ENCODE data around the gene CNTN4. TPM values are rescaled to one million over a fixed set of nuclear protein-coding genes. Genes with fewer than 3 reads are reported as not detected.

Gene CNTN4
- polyA plus RNA-seq, 2 donors, result 0.51 to 0.54 TPM

- Histone ChIP-seq H3K27ac (ENCODE audit: low read depth in 2 of 2, low read length in 1 of 2) (no peak overlapping the region), H3K4me1 (ENCODE audit: control insufficient read depth in 2 of 2, insufficient read depth in 2 of 2, low read length in 1 of 2) (no peaks in the 10 kb centered on the region), H3K9me3 (ENCODE audit: control insufficient read depth in 2 of 2, insufficient read depth in 1 of 2, low read depth in 1 of 2, low read length in 1 of 2) (no peaks in the 10 kb centered on the region), H3K36me3 (ENCODE audit: control insufficient read depth in 2 of 2, insufficient read depth in 2 of 2, low read length in 1 of 2) (no peaks in the 10 kb centered on the region), H3K27me3 (ENCODE audit: control insufficient read depth in 1 of 2, insufficient read depth in 2 of 2, low read length in 2 of 2) (no peaks in the 10 kb centered on the region), H3K4me3 (ENCODE audit: low read depth in 1 of 2, low read length in 2 of 2) (no peak overlapping the region)
- 63 to 75% methylated on average over 4 of the region's 4 CpGs for WGBS, 2 donors
Measured at GRCh38 chr3:2236203-2236602, 137.5 kb downstream of the CNTN4 start.

GRCh38 chr3:2244137-2244536, 145.5 kb downstream of the CNTN4 start:
- H3K27ac ChIP-seq (ENCODE audit: low read depth in 2 of 2, low read length in 1 of 2), result no peak overlapping the region
- no peaks in the 10 kb centered on the region for H3K9me3 ChIP-seq (ENCODE audit: control insufficient read depth in 2 of 2, insufficient read depth in 1 of 2, low read depth in 1 of 2, low read length in 1 of 2)
- no peak overlapping the region for H3K4me3 ChIP-seq (ENCODE audit: low read depth in 1 of 2, low read length in 2 of 2)
- no peaks in the 10 kb centered on the region for H3K4me1 ChIP-seq (ENCODE audit: control insufficient read depth in 2 of 2, insufficient read depth in 2 of 2, low read length in 1 of 2)
- no peaks in the 10 kb centered on the region for H3K27me3 ChIP-seq (ENCODE audit: control insufficient read depth in 1 of 2, insufficient read depth in 2 of 2, low read length in 2 of 2)
- no peaks in the 10 kb centered on the region for H3K36me3 ChIP-seq (ENCODE audit: control insufficient read depth in 2 of 2, insufficient read depth in 2 of 2, low read length in 1 of 2)

- Histone ChIP-seq H3K27me3 (ENCODE audit: control insufficient read depth in 1 of 2, insufficient read depth in 2 of 2, low read length in 2 of 2) (no peaks in the 10 kb centered on the region), H3K27ac (ENCODE audit: low read depth in 2 of 2, low read length in 1 of 2) (no peak overlapping the region), H3K36me3 (ENCODE audit: control insufficient read depth in 2 of 2, insufficient read depth in 2 of 2, low read length in 1 of 2) (no peaks in the 10 kb centered on the region), H3K9me3 (ENCODE audit: control insufficient read depth in 2 of 2, insufficient read depth in 1 of 2, low read depth in 1 of 2, low read length in 1 of 2) (no peaks in the 10 kb centered on the region), H3K4me1 (ENCODE audit: control insufficient read depth in 2 of 2, insufficient read depth in 2 of 2, low read length in 1 of 2) (no peaks in the 10 kb centered on the region), H3K4me3 (ENCODE audit: low read depth in 1 of 2, low read length in 2 of 2) (no peak overlapping the region)
- WGBS, 2 donors, result 61% methylated on average over 6 of the region's 6 CpGs
Measured at GRCh38 chr3:2246873-2247648, 148.4 kb downstream of the CNTN4 start.

- Histone ChIP-seq H3K27me3 (ENCODE audit: control insufficient read depth in 1 of 2, insufficient read depth in 2 of 2, low read length in 2 of 2) (no peaks in the 10 kb centered on the region), H3K27ac (ENCODE audit: low read depth in 2 of 2, low read length in 1 of 2) (no peak overlapping the region), H3K4me1 (ENCODE audit: control insufficient read depth in 2 of 2, insufficient read depth in 2 of 2, low read length in 1 of 2) (no peaks in the 10 kb centered on the region), H3K4me3 (ENCODE audit: low read depth in 1 of 2, low read length in 2 of 2) (no peak overlapping the region), H3K36me3 (ENCODE audit: control insufficient read depth in 2 of 2, insufficient read depth in 2 of 2, low read length in 1 of 2) (no peaks in the 10 kb centered on the region), H3K9me3 (ENCODE audit: control insufficient read depth in 2 of 2, insufficient read depth in 1 of 2, low read depth in 1 of 2, low read length in 1 of 2) (no peaks in the 10 kb centered on the region)
- WGBS, 2 donors, result 58 to 67% methylated on average over 4 of the region's 4 CpGs
Measured at GRCh38 chr3:2247831-2248230, 149.2 kb downstream of the CNTN4 start.

- no peaks in the 10 kb centered on the region for H3K36me3 ChIP-seq (ENCODE audit: control insufficient read depth in 2 of 2, insufficient read depth in 2 of 2, low read length in 1 of 2)
- no peak overlapping the region for H3K27ac ChIP-seq (ENCODE audit: low read depth in 2 of 2, low read length in 1 of 2)
- no peaks in the 10 kb centered on the region for H3K27me3 ChIP-seq (ENCODE audit: control insufficient read depth in 1 of 2, insufficient read depth in 2 of 2, low read length in 2 of 2)
- no peaks in the 10 kb centered on the region for H3K9me3 ChIP-seq (ENCODE audit: control insufficient read depth in 2 of 2, insufficient read depth in 1 of 2, low read depth in 1 of 2, low read length in 1 of 2)
- 80 to 82% methylated on average over 3 of the region's 3 CpGs for WGBS, 2 donors
- H3K4me1 ChIP-seq (ENCODE audit: control insufficient read depth in 2 of 2, insufficient read depth in 2 of 2, low read length in 1 of 2), result no peaks in the 10 kb centered on the region
- no peak overlapping the region for H3K4me3 ChIP-seq (ENCODE audit: low read depth in 1 of 2, low read length in 2 of 2)
Measured at GRCh38 chr3:2250783-2251182, 152.1 kb downstream of the CNTN4 start.

- H3K4me1 ChIP-seq (ENCODE audit: control insufficient read depth in 2 of 2, insufficient read depth in 2 of 2, low read length in 1 of 2), result no peaks in the 10 kb centered on the region
- no peaks in the 10 kb centered on the region for H3K36me3 ChIP-seq (ENCODE audit: control insufficient read depth in 2 of 2, insufficient read depth in 2 of 2, low read length in 1 of 2)
- H3K27me3 ChIP-seq (ENCODE audit: control insufficient read depth in 1 of 2, insufficient read depth in 2 of 2, low read length in 2 of 2), result no peaks in the 10 kb centered on the region
- no peak overlapping the region for H3K27ac ChIP-seq (ENCODE audit: low read depth in 2 of 2, low read length in 1 of 2)
- H3K9me3 ChIP-seq (ENCODE audit: control insufficient read depth in 2 of 2, insufficient read depth in 1 of 2, low read depth in 1 of 2, low read length in 1 of 2), result no peaks in the 10 kb centered on the region
- 64 to 72% methylated on average over 3 of the region's 3 CpGs for WGBS, 2 donors
- H3K4me3 ChIP-seq (ENCODE audit: low read depth in 1 of 2, low read length in 2 of 2), result no peak overlapping the region
Measured at GRCh38 chr3:2261747-2262146, 163.1 kb downstream of the CNTN4 start.

GRCh38 chr3:2262204-2262603, 163.5 kb downstream of the CNTN4 start:
- WGBS, 2 donors, result 60 to 68% methylated on average over 4 of the region's 4 CpGs
- no peaks in the 10 kb centered on the region for H3K9me3 ChIP-seq (ENCODE audit: control insufficient read depth in 2 of 2, insufficient read depth in 1 of 2, low read depth in 1 of 2, low read length in 1 of 2)
- no peak overlapping the region for H3K4me3 ChIP-seq (ENCODE audit: low read depth in 1 of 2, low read length in 2 of 2)
- H3K27ac ChIP-seq (ENCODE audit: low read depth in 2 of 2, low read length in 1 of 2), result no peak overlapping the region
- no peaks in the 10 kb centered on the region for H3K27me3 ChIP-seq (ENCODE audit: control insufficient read depth in 1 of 2, insufficient read depth in 2 of 2, low read length in 2 of 2)
- no peaks in the 10 kb centered on the region for H3K36me3 ChIP-seq (ENCODE audit: control insufficient read depth in 2 of 2, insufficient read depth in 2 of 2, low read length in 1 of 2)
- no peaks in the 10 kb centered on the region for H3K4me1 ChIP-seq (ENCODE audit: control insufficient read depth in 2 of 2, insufficient read depth in 2 of 2, low read length in 1 of 2)

- Histone ChIP-seq H3K36me3 (ENCODE audit: control insufficient read depth in 2 of 2, insufficient read depth in 2 of 2, low read length in 1 of 2) (no peaks in the 10 kb centered on the region), H3K9me3 (ENCODE audit: control insufficient read depth in 2 of 2, insufficient read depth in 1 of 2, low read depth in 1 of 2, low read length in 1 of 2) (no peaks in the 10 kb centered on the region), H3K4me3 (ENCODE audit: low read depth in 1 of 2, low read length in 2 of 2) (no peak overlapping the region), H3K27ac (ENCODE audit: low read depth in 2 of 2, low read length in 1 of 2) (no peak overlapping the region), H3K4me1 (ENCODE audit: control insufficient read depth in 2 of 2, insufficient read depth in 2 of 2, low read length in 1 of 2) (no peaks in the 10 kb centered on the region), H3K27me3 (ENCODE audit: control insufficient read depth in 1 of 2, insufficient read depth in 2 of 2, low read length in 2 of 2) (no peaks in the 10 kb centered on the region)
- WGBS, 2 donors, result 59 to 62% methylated on average over 1 of the region's 1 CpG
Measured at GRCh38 chr3:2266606-2267005, 167.9 kb downstream of the CNTN4 start.

- Histone ChIP-seq H3K4me3 (ENCODE audit: low read depth in 1 of 2, low read length in 2 of 2) (no peak overlapping the region), H3K9me3 (ENCODE audit: control insufficient read depth in 2 of 2, insufficient read depth in 1 of 2, low read depth in 1 of 2, low read length in 1 of 2) (no peaks in the 10 kb centered on the region), H3K27ac (ENCODE audit: low read depth in 2 of 2, low read length in 1 of 2) (no peak overlapping the region), H3K4me1 (ENCODE audit: control insufficient read depth in 2 of 2, insufficient read depth in 2 of 2, low read length in 1 of 2) (no peaks in the 10 kb centered on the region), H3K27me3 (ENCODE audit: control insufficient read depth in 1 of 2, insufficient read depth in 2 of 2, low read length in 2 of 2) (no peaks in the 10 kb centered on the region), H3K36me3 (ENCODE audit: control insufficient read depth in 2 of 2, insufficient read depth in 2 of 2, low read length in 1 of 2) (no peaks in the 10 kb centered on the region)
- 57 to 66% methylated on average over 3 of the region's 3 CpGs for WGBS, 2 donors
Measured at GRCh38 chr3:2268779-2269178, 170.1 kb downstream of the CNTN4 start.

- Histone ChIP-seq H3K4me3 (ENCODE audit: low read depth in 1 of 2, low read length in 2 of 2) (no peak overlapping the region), H3K9me3 (ENCODE audit: control insufficient read depth in 2 of 2, insufficient read depth in 1 of 2, low read depth in 1 of 2, low read length in 1 of 2) (no peaks in the 10 kb centered on the region), H3K27ac (ENCODE audit: low read depth in 2 of 2, low read length in 1 of 2) (no peak overlapping the region), H3K4me1 (ENCODE audit: control insufficient read depth in 2 of 2, insufficient read depth in 2 of 2, low read length in 1 of 2) (no peaks in the 10 kb centered on the region), H3K27me3 (ENCODE audit: control insufficient read depth in 1 of 2, insufficient read depth in 2 of 2, low read length in 2 of 2) (no peaks in the 10 kb centered on the region), H3K36me3 (ENCODE audit: control insufficient read depth in 2 of 2, insufficient read depth in 2 of 2, low read length in 1 of 2) (no peaks in the 10 kb centered on the region)
- 19 to 34% methylated on average over 1 of the region's 1 CpG for WGBS, 2 donors
Measured at GRCh38 chr3:2274526-2274925, 175.9 kb downstream of the CNTN4 start.
